Calu3 (cell line): ENCODE results near the gene ZNF609. TPM values are rescaled to one million over a fixed set of nuclear protein-coding genes. Genes with fewer than 3 reads are reported as not detected.

Source experiments
- BruUV-seq: library from RNA; stranded (reverse); fragments of 400-500 nt; replicated peaks from 2 replicates; lab custom pipeline; 2021; lab: Mats Ljungman, UMichigan
- CTCF ChIA-PET: fragments of 300-600 bp; sonication (Branson Sonifier 250); formaldehyde crosslinking; loops from one replicate; lab custom pipeline; 2022; ENCODE audit warnings: antibody characterized with exemption; lab: Charles Lee
- DNase-seq: peaks from one replicate; pipeline ENCODE4 v3.0.0; 2022
- H3K27ac Mint-ChIP-seq: one replicate; pipeline ENCODE4 v1.8.0; 2022; ENCODE audit warnings: mixed read lengths; ENCODE audit not compliant: unreplicated experiment
- H3K27me3 Mint-ChIP-seq: one replicate; pipeline ENCODE4 v1.8.0; 2022; ENCODE audit warnings: mixed read lengths; ENCODE audit not compliant: unreplicated experiment
- H3K36me3 Mint-ChIP-seq: one replicate; pipeline ENCODE4 v1.8.0; 2022; ENCODE audit warnings: mild to moderate bottlenecking, moderate library complexity, mixed read lengths; ENCODE audit not compliant: insufficient read depth, unreplicated experiment
- H3K4me1 Mint-ChIP-seq: one replicate; pipeline ENCODE4 v1.8.0; 2022; ENCODE audit warnings: mild to moderate bottlenecking, low read depth, mixed read lengths; ENCODE audit not compliant: unreplicated experiment
- H3K4me3 Mint-ChIP-seq: one replicate; pipeline ENCODE4 v1.8.0; 2022; ENCODE audit warnings: mild to moderate bottlenecking, low read depth, moderate library complexity, mixed read lengths; ENCODE audit not compliant: unreplicated experiment
- H3K9me3 Mint-ChIP-seq: one replicate; pipeline ENCODE4 v1.8.0; 2022; ENCODE audit warnings: low read depth, mixed read lengths; ENCODE audit not compliant: unreplicated experiment
- intact Hi-C: fragments of 100-400 bp; cut with micrococcal nuclease; formaldehyde crosslinking; loops from one replicate; pipeline ENCODE4 v1.10.0; 2022; ENCODE audit not compliant: unreplicated experiment
- total RNA-seq: library from RNA; stranded (reverse); gene quantifications from 2 replicates; pipeline ENCODE4 v1.2.3, GENCODE V29; 2022
- TF ChIP-seq, protein P1 (sequence below): fragments of 200-600 bp; IDR thresholded peaks from one replicate; pipeline ENCODE4 v1.8.0; 2022; ENCODE audit warnings: antibody characterized with exemption; ENCODE audit not compliant: unreplicated experiment

ZNF609 gene
- total RNA-seq, 1 experiment from 2014 or later: 50.6 TPM

DNA sequence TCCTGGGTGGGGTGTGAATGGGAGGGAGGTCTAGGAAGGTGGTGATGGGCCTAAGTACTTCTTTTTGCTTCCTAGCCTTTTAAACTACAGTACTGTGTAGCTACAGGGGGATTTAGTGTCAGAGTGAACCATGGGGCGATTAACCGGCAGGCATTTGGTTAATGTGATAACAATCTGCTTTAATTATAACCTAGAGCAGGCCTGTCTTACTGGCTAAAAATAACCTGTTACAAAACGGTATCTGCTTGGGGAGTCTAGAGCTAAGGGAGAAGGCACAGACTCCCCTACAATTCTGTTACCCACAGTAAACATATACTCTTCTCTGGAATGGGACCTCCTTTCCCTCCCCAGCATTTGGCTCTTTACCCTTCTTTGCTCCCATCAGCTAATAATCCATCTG is 229.6 kb downstream of the ZNF609 start:
- Mint-ChIP-seq H3K4me1 (no peaks in the 10 kb centered on the region), H3K9me3 (no peaks in the 10 kb centered on the region), H3K27ac (no peak overlapping the region), H3K36me3 (peaks cover 54% of the 10 kb centered on the region), H3K27me3 (no peaks in the 10 kb centered on the region), H3K4me3 (no peak overlapping the region)
- intact Hi-C loops: no loop called here
- CTCF ChIA-PET: interaction anchor here (0.7 to 2.6 kb wide), 2 partner anchors 38 to 178 kb away, joined by 3 to 12 read pairs; no protein-coding TSS in a partner anchor
- no TSS peak for BruUV-seq
- DNase-seq: no peak
- TF ChIP-seq, protein P1, sequence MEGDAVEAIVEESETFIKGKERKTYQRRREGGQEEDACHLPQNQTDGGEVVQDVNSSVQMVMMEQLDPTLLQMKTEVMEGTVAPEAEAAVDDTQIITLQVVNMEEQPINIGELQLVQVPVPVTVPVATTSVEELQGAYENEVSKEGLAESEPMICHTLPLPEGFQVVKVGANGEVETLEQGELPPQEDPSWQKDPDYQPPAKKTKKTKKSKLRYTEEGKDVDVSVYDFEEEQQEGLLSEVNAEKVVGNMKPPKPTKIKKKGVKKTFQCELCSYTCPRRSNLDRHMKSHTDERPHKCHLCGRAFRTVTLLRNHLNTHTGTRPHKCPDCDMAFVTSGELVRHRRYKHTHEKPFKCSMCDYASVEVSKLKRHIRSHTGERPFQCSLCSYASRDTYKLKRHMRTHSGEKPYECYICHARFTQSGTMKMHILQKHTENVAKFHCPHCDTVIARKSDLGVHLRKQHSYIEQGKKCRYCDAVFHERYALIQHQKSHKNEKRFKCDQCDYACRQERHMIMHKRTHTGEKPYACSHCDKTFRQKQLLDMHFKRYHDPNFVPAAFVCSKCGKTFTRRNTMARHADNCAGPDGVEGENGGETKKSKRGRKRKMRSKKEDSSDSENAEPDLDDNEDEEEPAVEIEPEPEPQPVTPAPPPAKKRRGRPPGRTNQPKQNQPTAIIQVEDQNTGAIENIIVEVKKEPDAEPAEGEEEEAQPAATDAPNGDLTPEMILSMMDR: no peak

DNA sequence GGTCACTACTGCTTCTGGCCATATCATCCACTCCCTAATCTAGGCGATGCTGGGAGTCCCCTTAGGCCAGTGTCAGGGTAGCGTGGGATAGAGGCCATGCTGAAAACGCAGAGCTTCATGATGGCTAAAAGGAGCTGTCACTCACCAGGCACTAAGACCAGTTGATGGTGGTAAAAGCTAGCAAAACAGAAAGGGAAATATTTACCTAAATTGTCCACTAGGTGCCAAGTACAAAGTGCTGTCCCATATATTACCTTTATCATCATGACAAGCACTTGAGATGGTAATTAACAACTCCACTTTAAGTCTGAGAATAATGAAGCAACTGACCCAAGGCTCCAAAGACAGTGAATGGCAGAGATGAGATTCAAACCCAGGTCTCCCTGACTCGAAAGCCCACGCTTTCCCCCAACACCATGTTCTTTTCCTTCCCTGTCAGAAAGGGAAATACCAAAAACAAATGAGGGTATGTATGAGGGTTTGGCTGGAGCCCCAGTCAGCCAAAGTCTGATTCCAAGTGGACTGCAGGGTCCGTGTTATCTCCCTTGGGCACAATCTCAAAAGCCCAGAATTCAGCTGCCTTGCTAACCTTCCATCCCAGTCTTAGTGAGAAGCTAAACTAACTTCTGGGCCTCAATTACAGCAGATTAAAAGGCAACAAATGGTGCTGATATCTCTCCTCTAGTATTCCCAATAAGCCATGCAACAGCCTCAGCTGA is 230.4 kb downstream of the ZNF609 start:
- no TSS peak for BruUV-seq
- intact Hi-C loops: no loop called here
- TF ChIP-seq, protein P1: no peak
- peaks cover 54% of the 10 kb centered on the region for H3K36me3 Mint-ChIP-seq
- CTCF ChIA-PET: interaction anchor here (0.7 to 2.6 kb wide), 2 partner anchors 38 to 177 kb away, joined by 3 to 12 read pairs; no protein-coding TSS in a partner anchor
- H3K4me1 Mint-ChIP-seq: no peaks in the 10 kb centered on the region
- no peak overlapping the region for H3K4me3 Mint-ChIP-seq
- H3K27me3 Mint-ChIP-seq: no peaks in the 10 kb centered on the region
- DNase-seq: no peak
- H3K27ac Mint-ChIP-seq: no peak overlapping the region
- no peaks in the 10 kb centered on the region for H3K9me3 Mint-ChIP-seq

DNA sequence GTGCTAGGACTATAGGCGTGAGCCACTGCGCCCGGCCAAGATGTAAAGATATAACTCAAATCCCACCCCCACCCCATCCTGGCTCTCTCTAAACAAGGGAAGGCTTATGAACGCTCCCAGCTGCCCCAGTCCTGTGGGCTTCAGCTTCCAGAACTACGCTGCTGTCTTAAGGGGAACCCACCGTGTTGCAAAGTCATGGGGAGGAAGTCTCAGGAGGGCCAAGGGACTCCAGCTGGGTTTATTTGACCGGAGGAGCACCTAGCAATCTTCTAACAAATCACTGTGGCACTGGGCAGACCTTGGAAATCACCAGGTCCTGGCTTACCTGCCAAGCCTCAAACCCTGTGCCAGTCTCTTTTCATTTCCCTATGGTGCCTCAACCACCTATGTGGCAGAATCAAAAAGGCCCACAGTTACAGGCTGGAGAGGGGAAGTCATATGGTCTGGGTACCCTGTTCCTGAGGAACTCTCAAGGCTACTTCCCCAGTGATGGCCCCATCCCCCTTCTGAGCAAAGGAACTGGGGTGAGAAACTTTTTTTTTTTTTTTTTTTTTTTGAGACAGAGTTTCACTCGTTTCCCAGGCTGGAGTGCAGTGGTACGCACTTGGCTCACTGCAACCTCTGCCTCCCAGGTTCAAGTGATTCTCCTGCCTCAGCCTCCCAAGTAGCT is 231.7 kb downstream of the ZNF609 start:
- no peak overlapping the region for H3K27ac Mint-ChIP-seq
- no peaks in the 10 kb centered on the region for H3K9me3 Mint-ChIP-seq
- no peak overlapping the region for H3K4me3 Mint-ChIP-seq
- no TSS peak for BruUV-seq
- H3K27me3 Mint-ChIP-seq: no peaks in the 10 kb centered on the region
- DNase-seq: no peak
- CTCF ChIA-PET: interaction anchor here (0.6 to 2.6 kb wide), 4 partner anchors 9 to 178 kb away, joined by 3 to 12 read pairs (median 4); no protein-coding TSS in a partner anchor
- no peaks in the 10 kb centered on the region for H3K4me1 Mint-ChIP-seq
- peaks cover 52% of the 10 kb centered on the region for H3K36me3 Mint-ChIP-seq
- TF ChIP-seq, protein P1: no peak
- intact Hi-C loops: no loop called here

DNA sequence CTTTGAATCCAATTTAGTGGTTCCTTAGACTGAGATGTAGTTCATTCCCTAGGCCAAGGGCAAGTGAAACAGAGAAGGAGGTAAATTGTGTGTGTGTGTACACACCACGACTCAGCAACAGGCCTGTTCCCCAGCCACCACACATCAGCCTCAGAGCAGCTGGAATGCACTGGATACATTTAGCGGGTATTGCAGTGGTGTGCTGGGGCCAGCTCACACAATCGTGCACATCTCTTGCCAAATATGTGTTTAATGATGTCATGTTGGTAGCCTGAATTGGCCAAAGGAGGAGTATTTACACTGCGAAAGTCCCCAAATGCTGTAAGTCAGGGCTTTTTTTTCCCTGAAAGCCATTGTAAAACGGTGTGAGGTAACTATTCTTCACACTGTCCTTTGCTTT is 232.8 kb downstream of the ZNF609 start:
- Mint-ChIP-seq H3K4me1 (peaks cover 7% of the 10 kb centered on the region), H3K27ac (no peak overlapping the region), H3K4me3 (no peak overlapping the region), H3K9me3 (no peaks in the 10 kb centered on the region), H3K36me3 (peaks cover 46% of the 10 kb centered on the region), H3K27me3 (no peaks in the 10 kb centered on the region)
- DNase-seq: no peak
- TF ChIP-seq, protein P1: no peak
- CTCF ChIA-PET: interaction anchor here (0.7 to 2.0 kb wide), 2 partner anchors 10 to 338 kb away, joined by 4 to 5 read pairs; no protein-coding TSS in a partner anchor
- intact Hi-C loops: no loop called here
- BruUV-seq: no TSS peak
